ENCODE data around the gene DCTN4. TPM values are rescaled to one million over a fixed set of nuclear protein-coding genes. Genes with fewer than 3 reads are reported as not detected.

The DCTN4 gene
- polyA plus RNA-seq, 2 of the 4 experiments (the other 2 are of a cell fraction), result 18.7 to 38.4 TPM

- TF ChIP-seq USF2 (IDR thresholded peaks at IDR 0.05), result no peak
These were observed 48.7 kb downstream of the DCTN4 start (continued) for GRCh38 chr5:150710165-150710564.

GRCh38 chr5:150706776-150707390 lies 51.9 kb downstream of the DCTN4 start:
- DNase-seq (ENCODE audit: low read depth in 1 of 2, low spot score in 1 of 2) (no peak), ATAC-seq (no peak), FAIRE-seq (no peak)
- Histone ChIP-seq H3K4me3 (no peak overlapping the region), H3K27ac (no peak overlapping the region), H3K4me1 (no peaks in the 10 kb centered on the region), H3K9me3 (no peaks in the 10 kb centered on the region), H3K4me2 (no peak overlapping the region)
- POLR2A ChIA-PET, result no interaction called here
- no peak for TF ChIP-seq HMGXB4 (CRISPR knock-in tag; IDR thresholded peaks at IDR 0.05; ENCODE audit: borderline replicate concordance)
- TF ChIP-seq POLR2AphosphoS2 (conservative IDR thresholded peaks at IDR 0.05; ENCODE audit: low read length), result no peak
- no peak for TF ChIP-seq MYC (IDR thresholded peaks at IDR 0.05; ENCODE audit: borderline replicate concordance, low read length)
- 93% methylated on average over 4 of the region's 4 CpGs for WGBS (ENCODE audit: missing lambda C conversion rate)
- CTCF ChIA-PET, result interaction anchor here (0.9 to 1.1 kb wide), 3 partner anchors 9 to 145 kb away, joined by 3 to 4 read pairs (median 3); no protein-coding TSS in a partner anchor

- H3K4me1 ChIP-seq, result peaks cover 14% of the 10 kb centered on the region
- no peak for DNase-seq (ENCODE audit: low read depth in 1 of 2, low spot score in 1 of 2)
- POLR2A ChIA-PET, result no interaction called here
- FAIRE-seq, result no peak
- TF ChIP-seq HOXB13 (CRISPR knock-in tag; IDR thresholded peaks at IDR 0.05; ENCODE audit: low read depth) (no peak), USF2 (IDR thresholded peaks at IDR 0.05) (no peak), KDM1A (IDR thresholded peaks at IDR 0.05; ENCODE audit: low read depth) (no peak), HMGXB4 (CRISPR knock-in tag; IDR thresholded peaks at IDR 0.05; ENCODE audit: borderline replicate concordance) (no peak), ESRRA (IDR thresholded peaks at IDR 0.05; ENCODE audit: borderline replicate concordance, low read length) (no peak), ATOH8 (CRISPR knock-in tag; IDR thresholded peaks at IDR 0.05; ENCODE audit: low read depth) (no peak), ZC3H11A (IDR thresholded peaks at IDR 0.05) (no peak), MAX (IDR thresholded peaks at IDR 0.05) (no peak), NPAS2 (CRISPR knock-in tag; IDR thresholded peaks at IDR 0.05; ENCODE audit: borderline replicate concordance) (no peak), MAZ (IDR thresholded peaks at IDR 0.05; ENCODE audit: borderline replicate concordance, low read depth, low read length) (no peak), CTCF (IDR thresholded peaks at IDR 0.05) (no peak), SMC3 (IDR thresholded peaks at IDR 0.05) (no peak), KDM5A (IDR thresholded peaks at IDR 0.05) (no peak), HDAC2 (IDR thresholded peaks at IDR 0.05) (no peak), TFCP2L1 (CRISPR knock-in tag; IDR thresholded peaks at IDR 0.05) (no peak), E2F6 (IDR thresholded peaks at IDR 0.05; ENCODE audit: borderline replicate concordance, low read depth) (no peak), EP300 (IDR thresholded peaks at IDR 0.05) (no peak)
- no peak overlapping the region for H3K27ac ChIP-seq
- no peaks in the 10 kb centered on the region for H3K9me3 ChIP-seq
- no peak for ATAC-seq
- H3K4me3 ChIP-seq, result no peak overlapping the region
- CTCF ChIA-PET, result interaction anchor here (1.1 to 4.5 kb wide), 5 partner anchors 10 to 245 kb away, joined by 3 to 28 read pairs (median 5); partner anchors contain the start of genes SMIM3 and SYNPO
- H3K4me2 ChIP-seq, result no peak overlapping the region
- 80% methylated on average over 3 of the region's 3 CpGs for WGBS (ENCODE audit: missing lambda C conversion rate)
These were observed 55.1 kb downstream of the DCTN4 start for GRCh38 chr5:150703762-150704161.
